Measurements from ENCODE around the gene SON. TPM values are rescaled to one million over a fixed set of nuclear protein-coding genes. Genes with fewer than 3 reads are reported as not detected.
"Not testable (repeated sequence)": the region's sequence is repeated elsewhere in the genome, so short reads cannot be mapped to it uniquely, and the experiment has no call there.

Gene SON
- polyA plus RNA-seq, 10 donors: 170 to 275 (median 224) TPM

- no peak for DNase-seq
These were observed 25.1 kb downstream of the SON start for GRCh38 chr21:33567914-33568313.

GRCh38 chr21:33568448-33568847 lies 25.6 kb downstream of the SON start:
- DNase-seq: no peak

- DNase-seq: no peak
These were observed 27.2 kb downstream of the SON start for GRCh38 chr21:33569991-33570390.

GRCh38 chr21:33572350-33572749 lies 29.5 kb downstream of the SON start:
- DNase-seq: no peak

- not testable (repeated sequence) for DNase-seq
These were observed 33.9 kb downstream of the SON start for GRCh38 chr21:33576741-33577141.

GRCh38 chr21:33578214-33578613 lies 35.4 kb downstream of the SON start:
- peak in 1 of 3 donors; percentile 16 for DNase-seq

GRCh38 chr21:33578959-33579542 lies 36.2 kb downstream of the SON start:
- no peak for DNase-seq

- DNase-seq: no peak
These were observed 41.6 kb downstream of the SON start for GRCh38 chr21:33584455-33584854.

GRCh38 chr21:33586927-33587326 lies 44.1 kb downstream of the SON start:
- DNase-seq: no peak

GRCh38 chr21:33587792-33588484 lies 45.1 kb downstream of the SON start:
- DNase-seq: peak; percentile 17 to 78 (median 53)

- DNase-seq: peak; percentile 87 to 95 (median 91)
These were observed 45.9 kb downstream of the SON start, which contains the start of gene DONSON for GRCh38 chr21:33588485-33589335. TSS of gene DONSON (minus strand) at chr21:33588684. CDS start at chr21:33588641, 43 bp downstream.

- DNase-seq: no peak
These were observed 55.2 kb downstream of the SON start for GRCh38 chr21:33598051-33598450.

- DNase-seq: no peak
These were observed 65.7 kb downstream of the SON start for GRCh38 chr21:33608559-33608958.

- DNase-seq: no peak
These were observed 68.3 kb downstream of the SON start for GRCh38 chr21:33611006-33611744.

GRCh38 chr21:33617565-33617964 lies 74.7 kb downstream of the SON start:
- DNase-seq: not testable (repeated sequence)

- DNase-seq: no peak
These were observed 75.6 kb downstream of the SON start for GRCh38 chr21:33618407-33618806.

GRCh38 chr21:33619726-33620125 lies 76.9 kb downstream of the SON start:
- DNase-seq: no peak

GRCh38 chr21:33622253-33622652 lies 79.4 kb downstream of the SON start:
- DNase-seq: no peak

- DNase-seq: not testable (repeated sequence)
These were observed 83.3 kb downstream of the SON start for GRCh38 chr21:33626151-33626550.
